Urinary bladder (tissue), 4 donors: ENCODE results near the gene DNMT1. TPM values are rescaled to one million over a fixed set of nuclear protein-coding genes. Genes with fewer than 3 reads are reported as not detected.

Experiments
- DNase-seq: peaks from one replicate; pipeline ENCODE4 v3.0.0-alpha.2; 2015; ENCODE audit errors: extremely low spot score
- H3K27ac ChIP-seq: one replicate; pipeline ENCODE4 v1.5.1; 2013; ENCODE audit warnings: low read depth, mild to moderate bottlenecking, moderate library complexity
- H3K36me3 ChIP-seq: one replicate; pipeline ENCODE4 v1.6.1; 2013; ENCODE audit warnings: mild to moderate bottlenecking, moderate library complexity; ENCODE audit not compliant: insufficient read depth
- H3K4me1 ChIP-seq: one replicate; pipeline ENCODE4 v1.6.1; 2013; ENCODE audit warnings: mild to moderate bottlenecking, moderate library complexity; ENCODE audit not compliant: insufficient read depth
- H3K4me3 ChIP-seq: one replicate; pipeline ENCODE4 v1.5.1; 2013; ENCODE audit warnings: low read depth, low read length
- WGBS: extraction: QIAGEN DNeasy Blood & Tissue Kit; methylation state at CpG from one replicate; pipeline ENCODE4 v1.1.7; 2013; 5-methylcytosine and 5-hydroxymethylcytosine counted together
- polyA plus RNA-seq: library from polyadenylated mRNA; stranded (reverse); fragments of 200-250 nt; gene quantifications from one replicate; pipeline ENCODE4 v1.2.3, GENCODE V29; 2013
- total RNA-seq: library from RNA; depleted of rRNA; stranded (reverse); fragments of >200 nt; gene quantifications from one replicate; pipeline ENCODE4 v1.2.3, GENCODE V29; 2014
- donor health status: healthy with polysubstance abuse.
- donor health status: healthy.

The DNMT1 gene
- total and polyA plus RNA-seq, 2 donors = 32.5 to 35.5 TPM

- Histone ChIP-seq H3K36me3 (peaks cover 14% of the 10 kb centered on the region), H3K4me1 (no peaks in the 10 kb centered on the region), H3K27ac (no peak overlapping the region), H3K4me3 (no peak overlapping the region)
- no peak for DNase-seq
- WGBS = 94% methylated on average over 14 of the region's 14 CpGs
Measured at GRCh38 chr19:10107817-10108367, 86.9 kb downstream of the DNMT1 start.

- peaks cover 14% of the 10 kb centered on the region for H3K36me3 ChIP-seq
- no peak overlapping the region for H3K4me3 ChIP-seq
Measured at GRCh38 chr19:10107254-10107653, 87.5 kb downstream of the DNMT1 start.

GRCh38 chr19:10106100-10106936 lies 88.4 kb downstream of the DNMT1 start, which contains the start of gene PPAN:
TSS of gene PPAN (plus strand) at chr19:10106362. CDS start at chr19:10106395, 33 bp downstream.
- DNase-seq = peak; percentile 97
- 1% methylated on average over 71 of the region's 71 CpGs for WGBS
- Histone ChIP-seq H3K27ac (peak within 1 kb of the TSS; percentile 12), H3K36me3 (peaks cover 14% of the 10 kb centered on the region), H3K4me3 (peak within 1 kb of the TSS; percentile 90), H3K4me1 (no peaks in the 10 kb centered on the region)

More at GRCh38 chr19:10107254-10107653, 87.5 kb downstream of the DNMT1 start:
- 72% methylated on average over 10 of the region's 10 CpGs for WGBS
- Histone ChIP-seq H3K4me1 (no peaks in the 10 kb centered on the region), H3K27ac (no peak overlapping the region)
- no peak for DNase-seq

- no peaks in the 10 kb centered on the region for H3K4me1 ChIP-seq
- H3K36me3 ChIP-seq = peaks cover 11% of the 10 kb centered on the region
- no peak for DNase-seq
- H3K27ac ChIP-seq = peak overlapping the region; percentile 4
- 29% methylated on average over 16 of the region's 16 CpGs for WGBS
- no peak overlapping the region for H3K4me3 ChIP-seq
Measured at GRCh38 chr19:10105509-10106099, 89.1 kb downstream of the DNMT1 start.

- 38% methylated on average over 15 of the region's 15 CpGs for WGBS
- peaks cover 5% of the 10 kb centered on the region for H3K36me3 ChIP-seq
- H3K4me3 ChIP-seq = no peak overlapping the region
- peak overlapping the region; percentile 35 for H3K27ac ChIP-seq
- H3K4me1 ChIP-seq = no peaks in the 10 kb centered on the region
- no peak for DNase-seq
Measured at GRCh38 chr19:10104665-10105508, 89.9 kb downstream of the DNMT1 start.

- no peak overlapping the region for H3K4me3 ChIP-seq
- H3K27ac ChIP-seq = no peak overlapping the region
- H3K4me1 ChIP-seq = no peaks in the 10 kb centered on the region
- H3K36me3 ChIP-seq = no peaks in the 10 kb centered on the region
- DNase-seq = no peak
Measured at GRCh38 chr19:10104130-10104513, 90.6 kb downstream of the DNMT1 start.

GRCh38 chr19:10102787-10103236 lies 91.9 kb downstream of the DNMT1 start:
- Histone ChIP-seq H3K4me1 (no peaks in the 10 kb centered on the region), H3K36me3 (no peaks in the 10 kb centered on the region), H3K4me3 (no peak overlapping the region), H3K27ac (no peak overlapping the region)
- DNase-seq = no peak
- 56% methylated on average over 7 of the region's 7 CpGs for WGBS

- 89% methylated on average over 5 of the region's 5 CpGs for WGBS
- no peaks in the 10 kb centered on the region for H3K36me3 ChIP-seq
- DNase-seq = no peak
- no peaks in the 10 kb centered on the region for H3K4me1 ChIP-seq
- H3K4me3 ChIP-seq = no peak overlapping the region
- H3K27ac ChIP-seq = no peak overlapping the region
Measured at GRCh38 chr19:10100163-10100785, 94.5 kb downstream of the DNMT1 start.

GRCh38 chr19:10096615-10096963 lies 98.2 kb downstream of the DNMT1 start:
- Histone ChIP-seq H3K4me3 (peak overlapping the region; percentile 29), H3K36me3 (no peaks in the 10 kb centered on the region), H3K27ac (no peak overlapping the region), H3K4me1 (no peaks in the 10 kb centered on the region)
- WGBS = 29% methylated on average over 26 of the region's 26 CpGs
- DNase-seq = no peak

GRCh38 chr19:10095948-10096614 lies 98.7 kb downstream of the DNMT1 start:
- WGBS = 3% methylated on average over 97 of the region's 97 CpGs
- H3K4me3 ChIP-seq = peak overlapping the region; percentile 29

GRCh38 chr19:10095622-10095947 lies 99.2 kb downstream of the DNMT1 start:
- Histone ChIP-seq H3K27ac (no peak overlapping the region), H3K4me1 (no peaks in the 10 kb centered on the region), H3K36me3 (no peaks in the 10 kb centered on the region), H3K4me3 (no peak overlapping the region)
- 46% methylated on average over 7 of the region's 7 CpGs for WGBS
- no peak for DNase-seq

More at GRCh38 chr19:10095948-10096614, 98.7 kb downstream of the DNMT1 start:
- Histone ChIP-seq H3K27ac (no peak overlapping the region), H3K36me3 (no peaks in the 10 kb centered on the region), H3K4me1 (no peaks in the 10 kb centered on the region)
- DNase-seq = peak; percentile 52

- Histone ChIP-seq H3K4me1 (no peaks in the 10 kb centered on the region), H3K36me3 (no peaks in the 10 kb centered on the region), H3K4me3 (no peak overlapping the region), H3K27ac (no peak overlapping the region)
- DNase-seq = no peak
- WGBS = 84% methylated on average over 22 of the region's 22 CpGs
Measured at GRCh38 chr19:10093295-10094186, 101.2 kb downstream of the DNMT1 start.
